GM21528 (cell line): ENCODE results near the gene SSB.
"Not testable (repeated sequence)": the region's sequence is repeated elsewhere in the genome, so short reads cannot be mapped to it uniquely, and the experiment has no call there.

Experiments used
- ATAC-seq: cut with Tn5 transposase; IDR thresholded peaks from one replicate; pipeline ENCODE4 v1.9.1; 2021; ENCODE audit warnings: mild to moderate bottlenecking, moderate library complexity; ENCODE audit not compliant: unreplicated experiment, low FRiP score

The SSB gene

DNA sequence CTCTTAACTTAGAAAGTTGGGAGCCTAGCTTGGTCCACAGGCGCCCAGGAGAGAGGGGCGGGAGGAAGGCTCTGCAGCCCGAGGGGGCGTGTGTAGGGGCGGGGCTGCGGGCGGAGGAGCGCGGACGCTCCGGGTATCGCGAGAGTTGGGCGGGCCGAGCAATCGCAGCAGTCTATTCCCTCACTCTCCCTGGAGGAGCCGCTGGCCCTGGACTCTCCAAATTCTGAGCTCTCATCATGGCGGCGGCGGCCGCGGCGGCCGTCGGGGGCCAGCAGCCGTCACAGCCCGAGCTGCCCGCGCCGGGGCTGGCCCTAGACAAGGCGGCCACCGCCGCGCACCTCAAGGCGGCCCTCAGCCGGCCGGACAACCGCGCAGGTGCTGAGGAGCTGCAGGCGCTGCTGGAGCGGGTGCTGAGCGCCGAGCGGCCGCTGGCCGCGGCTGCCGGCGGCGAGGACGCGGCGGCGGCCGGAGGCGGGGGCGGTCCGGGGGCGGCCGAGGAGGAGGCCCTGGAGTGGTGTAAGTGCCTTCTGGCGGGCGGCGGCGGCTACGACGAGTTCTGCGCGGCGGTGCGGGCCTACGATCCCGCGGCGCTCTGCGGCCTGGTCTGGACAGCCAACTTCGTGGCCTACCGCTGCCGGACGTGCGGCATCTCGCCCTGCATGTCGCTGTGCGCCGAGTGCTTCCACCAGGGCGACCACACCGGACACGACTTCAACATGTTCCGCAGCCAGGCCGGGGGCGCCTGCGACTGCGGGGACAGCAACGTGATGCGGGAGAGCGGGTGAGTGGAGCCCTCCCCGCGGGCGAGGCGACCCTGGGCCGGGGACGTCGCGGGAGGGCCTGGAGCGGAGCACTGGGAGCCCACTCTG lies 28.8 kb downstream of the SSB start, which contains the start of gene UBR3:
UBR3 (plus strand) TSS at position 183 of the 869 bp plus-strand sequence; CDS start at position 237, 54 bp downstream.
- peak; percentile 79 for ATAC-seq

- no peak for ATAC-seq
Observed at GRCh38 chr2:169828141-169828811, 29.6 kb downstream of the SSB start.

DNA sequence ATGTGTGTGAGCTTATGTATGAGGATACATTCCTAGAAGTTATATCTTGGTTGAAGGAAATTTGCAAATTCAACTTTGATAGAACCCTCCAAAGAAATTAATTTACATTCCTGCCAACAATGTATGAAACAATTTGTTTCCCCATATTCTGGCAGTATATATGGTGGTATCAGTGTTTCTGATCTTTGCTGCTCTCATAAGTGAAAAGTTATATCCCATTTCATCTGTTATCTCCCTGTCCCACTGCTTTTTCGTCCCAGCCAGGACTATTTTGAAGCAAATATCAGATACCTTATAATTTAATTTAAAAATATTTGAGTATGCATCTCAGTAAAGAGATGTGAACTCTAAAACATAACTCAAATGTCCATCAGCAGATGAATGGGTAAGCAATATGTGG lies 35.7 kb downstream of the SSB start:
- no peak for ATAC-seq

- ATAC-seq: no peak
Observed at GRCh38 chr2:169838743-169839489, 40.2 kb downstream of the SSB start.

DNA sequence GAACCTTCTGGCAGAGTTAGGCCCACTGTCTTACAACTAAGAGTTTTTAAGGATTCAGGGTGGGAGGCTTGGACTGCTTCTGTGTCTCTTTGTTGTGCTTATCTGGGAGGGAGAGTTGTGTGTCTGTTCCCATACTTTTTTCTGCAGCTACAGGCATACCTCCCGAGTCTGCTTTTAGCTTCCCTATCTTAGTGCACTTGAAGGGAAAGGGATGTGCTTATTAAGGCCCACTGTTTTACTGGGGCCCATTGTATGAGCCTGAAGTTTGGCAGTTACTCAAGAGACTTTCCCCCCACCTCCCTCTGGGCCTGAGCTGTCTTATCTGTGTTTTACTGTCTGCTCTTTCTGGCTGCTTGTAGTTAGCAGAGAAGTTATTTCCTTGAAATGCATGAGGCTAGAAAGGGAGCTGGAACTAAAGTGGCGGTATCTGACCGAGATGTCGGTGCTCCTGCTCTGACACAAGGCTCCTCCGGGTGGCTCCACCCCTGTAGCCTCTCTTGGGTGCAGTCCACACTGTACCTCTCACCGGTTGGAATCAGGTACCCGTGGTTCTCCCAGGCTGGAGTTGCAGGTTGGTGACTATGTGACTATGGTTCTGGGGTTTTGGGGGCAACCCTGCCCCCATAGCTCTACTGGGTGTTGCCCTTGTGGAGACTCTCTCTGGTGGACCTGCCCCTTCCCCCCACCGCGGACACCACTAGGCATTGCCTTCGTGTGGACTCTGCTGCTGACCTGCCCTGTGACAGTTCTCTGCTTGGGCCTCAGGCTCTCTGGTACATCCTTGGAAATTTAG lies 41.5 kb downstream of the SSB start:
- ATAC-seq: no peak

DNA sequence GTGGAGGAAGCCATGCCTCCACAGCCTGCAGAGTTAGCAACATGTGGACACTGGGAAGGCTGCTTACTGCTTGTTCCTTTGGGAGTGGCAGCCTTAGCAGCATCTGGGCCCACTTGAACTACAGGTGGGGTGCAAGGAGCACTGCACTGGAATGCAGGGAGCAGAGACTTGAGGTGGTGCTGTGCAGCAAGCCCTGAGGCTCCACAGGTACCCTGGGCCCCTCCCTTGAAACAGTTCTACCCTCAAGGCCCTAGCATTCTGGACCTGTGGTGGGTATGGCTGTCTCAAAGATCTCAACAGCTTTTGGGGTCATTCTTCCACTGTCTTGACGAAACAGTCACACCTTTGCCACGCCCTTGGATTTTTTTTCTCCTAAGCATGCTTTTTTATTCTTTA lies 42.1 kb downstream of the SSB start:
- ATAC-seq: no peak

GRCh38 chr2:169841625-169842024 lies 43.0 kb downstream of the SSB start:
- ATAC-seq: not testable (repeated sequence)

- no peak for ATAC-seq
Observed at GRCh38 chr2:169845016-169845415, 46.3 kb downstream of the SSB start.

- not testable (repeated sequence) for ATAC-seq
Observed at GRCh38 chr2:169848959-169849693, 50.5 kb downstream of the SSB start.

DNA sequence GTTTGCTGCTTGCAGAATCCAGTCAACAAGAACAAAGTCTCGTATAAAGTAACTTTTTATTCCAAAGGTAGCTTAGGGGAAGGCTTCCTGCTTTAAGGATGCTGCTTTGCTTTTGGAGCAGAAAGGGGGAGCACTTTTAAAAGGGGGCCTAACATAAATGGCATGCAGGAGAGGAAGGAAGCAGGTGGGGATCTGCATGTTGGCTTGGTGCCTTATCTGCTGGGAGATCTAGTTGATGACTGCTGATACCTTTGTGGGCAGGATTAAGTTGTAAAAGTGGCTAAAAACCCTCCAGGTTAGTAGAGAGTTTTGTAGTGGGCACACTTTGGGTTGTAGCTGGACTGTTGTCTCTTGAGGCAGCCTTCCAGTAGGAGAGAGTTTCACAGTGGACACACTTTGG lies 51.0 kb downstream of the SSB start:
- no peak for ATAC-seq

GRCh38 chr2:169853041-169853668 lies 54.5 kb downstream of the SSB start:
- no peak for ATAC-seq

DNA sequence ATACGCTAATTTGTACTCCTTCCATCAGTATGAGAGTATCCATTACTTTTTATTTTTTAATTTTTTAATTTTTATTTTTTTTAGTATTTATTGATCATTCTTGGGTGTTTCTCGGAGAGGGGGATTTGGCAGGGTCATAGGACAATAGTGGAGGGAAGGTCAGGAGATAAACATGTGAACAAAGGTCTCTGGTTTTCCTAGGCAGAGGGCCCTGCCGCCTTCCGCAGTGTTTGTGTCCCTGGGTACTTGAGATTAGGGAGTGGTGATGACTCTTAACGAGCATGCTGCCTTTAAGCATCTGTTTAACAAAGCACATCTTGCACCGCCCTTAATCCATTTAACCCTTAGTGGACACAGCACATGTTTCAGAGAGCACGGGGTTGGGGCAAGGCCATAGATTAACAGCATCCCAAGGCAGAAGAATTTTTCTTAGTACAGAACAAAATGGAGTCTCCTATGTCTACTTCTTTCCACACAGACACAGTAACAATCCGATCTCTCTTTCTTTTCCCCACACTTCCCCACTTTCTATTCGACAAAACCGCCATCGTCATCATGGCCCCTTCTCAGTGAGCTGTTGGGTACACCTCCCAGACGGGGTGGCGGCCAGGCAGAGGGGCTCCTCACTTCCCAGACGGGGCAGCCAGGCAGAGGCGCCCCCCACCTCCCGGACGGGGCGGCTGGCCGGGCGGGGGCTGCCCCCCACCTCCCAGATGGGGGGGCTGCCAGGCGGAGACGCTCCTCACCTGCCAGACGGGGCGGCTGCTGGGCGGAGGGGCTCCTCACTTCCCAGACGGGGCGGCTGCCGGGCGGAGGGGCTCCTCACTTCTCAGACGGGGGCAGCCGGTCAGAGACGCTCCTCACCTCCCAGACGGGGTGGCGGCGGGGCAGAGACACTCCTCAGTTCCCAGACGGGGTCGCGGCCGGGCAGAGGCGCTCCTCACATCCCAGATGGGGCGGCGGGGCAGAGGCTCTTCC lies 56.9 kb downstream of the SSB start:
- ATAC-seq: not testable (repeated sequence)

GRCh38 chr2:169859423-169859822 lies 60.8 kb downstream of the SSB start:
- no peak for ATAC-seq

DNA sequence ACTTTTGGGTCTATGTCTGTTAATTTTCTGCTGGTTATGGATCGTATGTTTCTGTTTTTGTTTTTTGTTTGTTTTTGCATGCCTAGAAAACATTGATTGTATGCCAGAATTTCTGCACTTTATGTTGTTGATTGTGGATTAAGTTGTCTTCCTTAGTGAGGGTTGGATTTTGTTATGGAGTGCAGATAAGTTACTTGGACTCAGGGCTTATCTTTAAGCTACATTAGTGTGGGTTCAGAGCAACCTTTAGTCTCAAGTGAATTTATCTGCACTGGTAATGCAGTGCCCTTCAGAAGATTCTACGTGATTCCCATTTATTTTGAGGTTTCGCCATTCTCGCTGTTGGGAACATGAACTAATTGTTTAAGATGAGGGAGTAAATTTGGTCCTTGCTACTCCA lies 61.5 kb downstream of the SSB start:
- ATAC-seq: no peak
